Measurements from ENCODE around the gene YARS2. TPM values are rescaled to one million over a fixed set of nuclear protein-coding genes. Genes with fewer than 3 reads are reported as not detected.
"Not testable (repeated sequence)": the region's sequence is repeated elsewhere in the genome, so short reads cannot be mapped to it uniquely, and the experiment has no call there.

The YARS2 gene
- total RNA-seq, 4 donors from 2014 or later = 19.9 to 23.1 (median 22.2) TPM

- ATAC-seq (ENCODE audit: low FRiP score) = no peak
- no peak for TF ChIP-seq CTCF (IDR thresholded peaks at IDR 0.05)
These were observed 19.3 kb downstream of the YARS2 start for GRCh38 chr12:32736445-32736844.

GRCh38 chr12:32734952-32735351 lies 20.7 kb downstream of the YARS2 start:
- no peak for TF ChIP-seq CTCF (IDR thresholded peaks at IDR 0.05)
- ATAC-seq (ENCODE audit: low FRiP score) (no peak), DNase-seq (ENCODE audit: low spot score) (no peak)

More at GRCh38 chr12:32736445-32736844, 19.3 kb downstream of the YARS2 start:
- no peak for DNase-seq (ENCODE audit: low spot score)

- no peak for ATAC-seq (ENCODE audit: low FRiP score)
- TF ChIP-seq CTCF (IDR thresholded peaks at IDR 0.05) = no peak
- DNase-seq (ENCODE audit: low spot score) = no peak
These were observed 28.5 kb downstream of the YARS2 start for GRCh38 chr12:32727237-32727636.

GRCh38 chr12:32726286-32726685 lies 29.4 kb downstream of the YARS2 start:
- ATAC-seq (ENCODE audit: low FRiP score) (no peak), DNase-seq (ENCODE audit: low spot score) (no peak)
- no peak for TF ChIP-seq CTCF (IDR thresholded peaks at IDR 0.05)

- not testable (repeated sequence) for ATAC-seq (ENCODE audit: low FRiP score); DNase-seq (ENCODE audit: low spot score)
These were observed 30.4 kb downstream of the YARS2 start for GRCh38 chr12:32725308-32725707.

GRCh38 chr12:32718926-32719325 lies 36.8 kb downstream of the YARS2 start:
- no peak for ATAC-seq (ENCODE audit: low FRiP score)
- no peak for DNase-seq (ENCODE audit: low spot score)
- no peak for TF ChIP-seq CTCF (IDR thresholded peaks at IDR 0.05)

- DNase-seq (ENCODE audit: low spot score) = no peak
- ATAC-seq (ENCODE audit: low FRiP score) = no peak
- TF ChIP-seq CTCF (IDR thresholded peaks at IDR 0.05) = no peak
These were observed 40.9 kb downstream of the YARS2 start for GRCh38 chr12:32714772-32715171.

- ATAC-seq (ENCODE audit: low FRiP score) (no peak), DNase-seq (ENCODE audit: low spot score) (no peak)
- no peak for TF ChIP-seq CTCF (IDR thresholded peaks at IDR 0.05)
These were observed 46.8 kb downstream of the YARS2 start for GRCh38 chr12:32708926-32709325.
